IMR-90 (cell line): ENCODE measurements around the gene OR4C5. TPM values are rescaled to one million over a fixed set of nuclear protein-coding genes. Genes with fewer than 3 reads are reported as not detected.

Source experiments
- ATAC-seq: fragments of 200-7000 bp; cut with Tn5 transposase; 2 replicates; pipeline ENCODE4 v1.9.1; 2020; ENCODE audit warnings: low read depth, mild to moderate bottlenecking, moderate library complexity
- BruUV-seq: library from RNA; stranded (reverse); fragments of 400-500 nt; replicated peaks from 2 replicates; lab custom pipeline; 2021; lab: Mats Ljungman, UMichigan
- CTCF ChIA-PET: fragments of 300-600 bp; formaldehyde crosslinking; extraction: SDS; loops from one replicate; lab custom pipeline; 2021; ENCODE audit warnings: antibody characterized with exemption; lab: Yijun Ruan, JAX
- POLR2A ChIA-PET: fragments of 300-600 bp; sonication (Branson Sonifier 250); formaldehyde crosslinking; loops from one replicate; lab custom pipeline; 2022; ENCODE audit warnings: antibody characterized with exemption; ENCODE audit not compliant: unreplicated experiment; lab: Charles Lee
- DNase-seq: peaks from one replicate; pipeline ENCODE4 v3.0.0; 2013
- H2AFZ ChIP-seq: replicated peaks from 2 replicates; pipeline ENCODE3; 2013; ENCODE audit warnings: low read length, mild to moderate bottlenecking; ENCODE audit not compliant: poor library complexity
- H2AK5ac ChIP-seq: 2 replicates; pipeline ENCODE4 v1.6.1; 2013; ENCODE audit warnings: low read depth, low read length, inconsistent platforms
- H2AK9ac ChIP-seq: replicated peaks from 2 replicates; pipeline ENCODE3; 2013; ENCODE audit warnings: mild to moderate bottlenecking, low read depth, low read length, moderate library complexity; ENCODE audit not compliant: poor library complexity
- H2BK120ac ChIP-seq: 2 replicates; pipeline ENCODE4 v1.6.1; 2013; ENCODE audit warnings: low read depth, low read length, inconsistent platforms
- H2BK15ac ChIP-seq: 3 replicates; pipeline ENCODE4 v1.6.1; 2013; ENCODE audit warnings: low read depth, low read length, inconsistent platforms
- H2BK20ac ChIP-seq: 2 replicates; pipeline ENCODE4 v1.6.1; 2013; ENCODE audit warnings: low read depth, mild to moderate bottlenecking, inconsistent platforms, low read length, moderate library complexity
- H2BK5ac ChIP-seq: 2 replicates; pipeline ENCODE4 v1.6.1; 2013; ENCODE audit warnings: mild to moderate bottlenecking, low read depth, low read length, inconsistent platforms; ENCODE audit not compliant: poor library complexity, severe bottlenecking
- H3K14ac ChIP-seq: replicated peaks from 2 replicates; pipeline ENCODE4 v1.6.1; 2013; ENCODE audit warnings: low read depth, low read length, inconsistent platforms
- H3K18ac ChIP-seq: 2 replicates; pipeline ENCODE4 v1.6.1; 2013; ENCODE audit warnings: low read depth, low read length, control low read depth
- H3K23ac ChIP-seq: 2 replicates; pipeline ENCODE4 v1.6.1; 2013; ENCODE audit warnings: low read depth, low read length, inconsistent platforms
- H3K27ac ChIP-seq: 2 replicates; pipeline ENCODE4 v1.5.1; 2013; ENCODE audit warnings: mild to moderate bottlenecking, control low read depth, low read length; ENCODE audit not compliant: insufficient read depth
- H3K27me3 ChIP-seq: 2 replicates; pipeline ENCODE4 v1.6.1; 2013; ENCODE audit warnings: low read length; ENCODE audit not compliant: control insufficient read depth, insufficient read depth
- H3K36me3 ChIP-seq: 2 replicates; pipeline ENCODE4 v1.6.1; 2013; ENCODE audit warnings: low read length, mixed read lengths; ENCODE audit not compliant: control insufficient read depth, insufficient read depth
- H3K4ac ChIP-seq: 2 replicates; pipeline ENCODE4 v1.6.1; 2013; ENCODE audit warnings: low read depth, low read length, inconsistent platforms
- H3K4me1 ChIP-seq: 2 replicates; pipeline ENCODE4 v1.6.1; 2013; ENCODE audit warnings: low read length, mixed read lengths; ENCODE audit not compliant: control insufficient read depth, insufficient read depth
- H3K4me2 ChIP-seq: 2 replicates; pipeline ENCODE4 v1.6.1; 2013; ENCODE audit warnings: low read depth, mild to moderate bottlenecking, control low read depth, low read length, moderate library complexity
- H3K4me3 ChIP-seq: 2 replicates; pipeline ENCODE4 v1.5.1; 2013; ENCODE audit warnings: low read depth, mild to moderate bottlenecking, control low read depth, low read length, moderate library complexity; ENCODE audit not compliant: insufficient read depth
- H3K56ac ChIP-seq: 2 replicates; pipeline ENCODE4 v1.6.1; 2013; ENCODE audit warnings: low read length, inconsistent platforms; ENCODE audit not compliant: insufficient read depth; ENCODE audit errors: extremely low read depth
- H3K79me1 ChIP-seq, 2 experiments: 2 replicates each; pipeline ENCODE4 v1.6.1; 2013; ENCODE audit warnings: low read length in 2 of 2, inconsistent platforms in 1 of 2, low read depth in 1 of 2
- H3K9ac ChIP-seq: 2 replicates; pipeline ENCODE4 v1.6.1; 2013; ENCODE audit warnings: low read depth, low read length, control low read depth
- H3K9me1 ChIP-seq: 2 replicates; pipeline ENCODE4 v1.6.1; 2013; ENCODE audit warnings: low read length, inconsistent platforms; ENCODE audit not compliant: insufficient read depth
- H3K9me3 ChIP-seq: 2 replicates; pipeline ENCODE4 v1.6.1; 2013; ENCODE audit warnings: low read length; ENCODE audit not compliant: control insufficient read depth, insufficient read depth
- H4K20me1 ChIP-seq: 2 replicates; pipeline ENCODE4 v1.6.1; 2013; ENCODE audit warnings: low read length, inconsistent platforms; ENCODE audit not compliant: insufficient read depth
- H4K5ac ChIP-seq: 2 replicates; pipeline ENCODE4 v1.6.1; 2013; ENCODE audit warnings: mild to moderate bottlenecking, low read depth, low read length, control low read depth
- H4K8ac ChIP-seq, 2 experiments: 2 replicates each; pipeline ENCODE4 v1.6.1; 2013; ENCODE audit warnings: low read depth in 2 of 2, low read length in 2 of 2, control low read depth in 1 of 2, inconsistent platforms in 1 of 2
- H4K91ac ChIP-seq: 2 replicates; pipeline ENCODE4 v1.6.1; 2013; ENCODE audit warnings: low read depth, low read length, inconsistent platforms; ENCODE audit not compliant: insufficient read depth
- CEBPB ChIP-seq: IDR thresholded peaks from 2 replicates; pipeline ENCODE4 v1.6.1; 2012; ENCODE audit warnings: low read depth, low read length, improper control_type of control experiment
- CHD1 ChIP-seq: IDR thresholded peaks from 2 replicates; pipeline ENCODE4 v1.6.1; 2012; ENCODE audit warnings: low read depth, low read length, improper control_type of control experiment
- NFE2L2 ChIP-seq: fragments of 150-350 bp; IDR thresholded peaks from 2 replicates; pipeline ENCODE4 v1.6.1; 2016; ENCODE audit warnings: low read depth, mild to moderate bottlenecking, low read length
- POLR2A ChIP-seq: IDR thresholded peaks from 2 replicates; pipeline ENCODE4 v1.6.1; 2012; ENCODE audit warnings: mild to moderate bottlenecking, low read depth, low read length
- RAD21 ChIP-seq: IDR thresholded peaks from 2 replicates; pipeline ENCODE4 v1.6.1; 2012; ENCODE audit warnings: low read length, improper control_type of control experiment
- RCOR1 ChIP-seq: IDR thresholded peaks from 2 replicates; pipeline ENCODE4 v1.6.1; 2012; ENCODE audit warnings: mild to moderate bottlenecking, low read length, improper control_type of control experiment; ENCODE audit not compliant: insufficient replicate concordance
- RFX5 ChIP-seq: IDR thresholded peaks from 2 replicates; pipeline ENCODE4 v1.8.0; 2012; ENCODE audit warnings: low read depth, mild to moderate bottlenecking, low read length, moderate library complexity
- SMC3 ChIP-seq: fragments of 150-350 bp; IDR thresholded peaks from 2 replicates; pipeline ENCODE4 v1.6.1; 2016; ENCODE audit warnings: low read depth, mild to moderate bottlenecking, antibody characterized with exemption, low read length, moderate library complexity
- WGBS, 2 experiments: methylation state at CpG; one replicate each; pipeline versions ENCODE4 v1.1.5 to v1.1.7; 2013; ENCODE audit warnings: missing lambda C conversion rate in 2 of 2; ENCODE audit not compliant: insufficient read length in 1 of 2; ENCODE audit errors: extremely low coverage in 2 of 2; 5-methylcytosine and 5-hydroxymethylcytosine counted together
- dilution Hi-C: fragments of 300-500 bp; cut with HindIII; formaldehyde crosslinking; loops from one replicate; pipeline ENCODE4 v1.14.3; 2018; ENCODE audit warnings: low sequenced_read_pairs; ENCODE audit not compliant: unreplicated experiment
- in situ Hi-C: fragments of 300-500 bp; cut with MboI; formaldehyde crosslinking; loops from 3 replicates; pipeline ENCODE4 v1.14.3; 2019; ENCODE audit warnings: low sequenced_read_pairs, inconsistent platforms, mixed read lengths
- intact Hi-C: fragments of 100-400 bp; cut with micrococcal nuclease; formaldehyde crosslinking; loops from 2 replicates; pipeline ENCODE4 v1.10.0; 2022
- polyA plus RNA-seq, 3 experiments: library from polyadenylated mRNA; depleted of rRNA; stranded (reverse); fragments of >200 nt; gene quantifications; 2 replicates each; pipeline ENCODE4 v1.2.3, GENCODE V29; 2012; ENCODE audit warnings: low replicate concordance in 1 of 3
- total RNA-seq: library from RNA; depleted of rRNA; stranded (reverse); fragments of >200 nt; gene quantifications from 2 replicates; pipeline ENCODE4 v1.2.3, GENCODE V29; 2012
- TF ChIP-seq, protein P1 (sequence below): conservative IDR thresholded peaks from 2 replicates; pipeline ENCODE4 v1.5.1; 2012; ENCODE audit warnings: mild to moderate bottlenecking, low read depth, low read length, improper control_type of control experiment
- TF ChIP-seq, protein P2 (sequence below): fragments of 150-350 bp; IDR thresholded peaks from 2 replicates; pipeline ENCODE4 v1.6.1; 2016; ENCODE audit warnings: low read depth, mild to moderate bottlenecking, low read length, moderate library complexity, borderline replicate concordance

OR4C5 gene
- total and polyA plus RNA-seq, 2 of the 4 experiments (the other 2 are of a cell fraction), result not detected

DNA sequence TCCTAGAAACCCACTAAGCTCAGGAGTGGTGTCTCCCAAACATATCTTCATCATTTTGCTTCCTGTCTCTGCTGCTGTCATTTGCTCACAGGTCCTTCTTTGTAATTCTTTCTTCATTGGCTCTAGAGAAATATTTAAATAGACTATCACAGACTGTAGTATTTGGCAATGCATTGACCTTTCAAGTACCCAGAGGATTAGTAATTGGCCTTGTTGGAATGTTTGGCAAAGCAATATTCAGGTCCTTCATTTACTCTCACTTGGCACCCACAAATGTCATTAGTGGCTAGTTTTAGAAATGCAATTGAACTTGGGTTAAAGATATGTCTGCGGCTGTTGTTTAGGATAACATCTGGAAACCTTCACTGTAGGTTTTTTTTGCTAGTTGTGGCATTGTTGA is 11.6 kb downstream of the OR4C5 start:
- ChIA-PET CTCF (no interaction called here), POLR2A (no interaction called here)
- H3K79me1 ChIP-seq, result no peaks in the 10 kb centered on the region
- no peak overlapping the region for H4K91ac ChIP-seq
- H3K9ac ChIP-seq, result no peak overlapping the region
- H3K18ac ChIP-seq, result no peak overlapping the region
- H4K8ac ChIP-seq, result no peak overlapping the region
- no peak overlapping the region for H3K4ac ChIP-seq
- no peak for DNase-seq
- in situ Hi-C loops, result no loop called here
- intact Hi-C loops, result loop anchor here (5.0 kb wide), 1 partner anchor 1673 kb away; no protein-coding TSS in a partner anchor
- no peak overlapping the region for H3K4me2 ChIP-seq
- 50% methylated on average over 1 of the region's 1 CpG; no CpG with 5 or more reads in 1 of the 2 experiments for WGBS, 2 experiments
- no peak overlapping the region for H2AK5ac ChIP-seq
- H2AFZ ChIP-seq, result no peak overlapping the region
- dilution Hi-C loops, result no loop called here
- no peak overlapping the region for H2BK120ac ChIP-seq
- H2AK9ac ChIP-seq, result no peak overlapping the region
- H2BK20ac ChIP-seq, result no peak overlapping the region
- no peak overlapping the region for H3K27ac ChIP-seq
- no peak for ATAC-seq
- no peak overlapping the region for H2BK15ac ChIP-seq
- H3K36me3 ChIP-seq, result no peaks in the 10 kb centered on the region
- no peaks in the 10 kb centered on the region for H4K20me1 ChIP-seq
- TF ChIP-seq POLR2A, result no peak
- no peak for TF ChIP-seq SMC3
- TF ChIP-seq RCOR1, result no peak
- TF ChIP-seq CEBPB, result no peak
- TF ChIP-seq, protein P1, sequence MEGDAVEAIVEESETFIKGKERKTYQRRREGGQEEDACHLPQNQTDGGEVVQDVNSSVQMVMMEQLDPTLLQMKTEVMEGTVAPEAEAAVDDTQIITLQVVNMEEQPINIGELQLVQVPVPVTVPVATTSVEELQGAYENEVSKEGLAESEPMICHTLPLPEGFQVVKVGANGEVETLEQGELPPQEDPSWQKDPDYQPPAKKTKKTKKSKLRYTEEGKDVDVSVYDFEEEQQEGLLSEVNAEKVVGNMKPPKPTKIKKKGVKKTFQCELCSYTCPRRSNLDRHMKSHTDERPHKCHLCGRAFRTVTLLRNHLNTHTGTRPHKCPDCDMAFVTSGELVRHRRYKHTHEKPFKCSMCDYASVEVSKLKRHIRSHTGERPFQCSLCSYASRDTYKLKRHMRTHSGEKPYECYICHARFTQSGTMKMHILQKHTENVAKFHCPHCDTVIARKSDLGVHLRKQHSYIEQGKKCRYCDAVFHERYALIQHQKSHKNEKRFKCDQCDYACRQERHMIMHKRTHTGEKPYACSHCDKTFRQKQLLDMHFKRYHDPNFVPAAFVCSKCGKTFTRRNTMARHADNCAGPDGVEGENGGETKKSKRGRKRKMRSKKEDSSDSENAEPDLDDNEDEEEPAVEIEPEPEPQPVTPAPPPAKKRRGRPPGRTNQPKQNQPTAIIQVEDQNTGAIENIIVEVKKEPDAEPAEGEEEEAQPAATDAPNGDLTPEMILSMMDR, result no peak
- TF ChIP-seq RFX5, result no peak
- TF ChIP-seq, protein P2, sequence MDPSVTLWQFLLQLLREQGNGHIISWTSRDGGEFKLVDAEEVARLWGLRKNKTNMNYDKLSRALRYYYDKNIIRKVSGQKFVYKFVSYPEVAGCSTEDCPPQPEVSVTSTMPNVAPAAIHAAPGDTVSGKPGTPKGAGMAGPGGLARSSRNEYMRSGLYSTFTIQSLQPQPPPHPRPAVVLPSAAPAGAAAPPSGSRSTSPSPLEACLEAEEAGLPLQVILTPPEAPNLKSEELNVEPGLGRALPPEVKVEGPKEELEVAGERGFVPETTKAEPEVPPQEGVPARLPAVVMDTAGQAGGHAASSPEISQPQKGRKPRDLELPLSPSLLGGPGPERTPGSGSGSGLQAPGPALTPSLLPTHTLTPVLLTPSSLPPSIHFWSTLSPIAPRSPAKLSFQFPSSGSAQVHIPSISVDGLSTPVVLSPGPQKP, result no peak
- TF ChIP-seq CHD1, result no peak
- TF ChIP-seq RAD21, result no peak
- no peak for TF ChIP-seq NFE2L2
- no peak overlapping the region for H3K23ac ChIP-seq
- no peak overlapping the region for H4K5ac ChIP-seq
- H3K27me3 ChIP-seq, result no peaks in the 10 kb centered on the region
- no peak overlapping the region for H3K56ac ChIP-seq
- no peak overlapping the region for H2BK5ac ChIP-seq
- no TSS peak for BruUV-seq
- peaks cover 8% of the 10 kb centered on the region; the same call in 1 of the 2 replicates for H3K9me3 ChIP-seq
- no peak overlapping the region for H3K4me3 ChIP-seq
- H3K9me1 ChIP-seq, result no peaks in the 10 kb centered on the region
- no peaks in the 10 kb centered on the region for H3K4me1 ChIP-seq
- no peak overlapping the region for H3K14ac ChIP-seq
